Esophagus squamous epithelium (tissue), 5 donors: ENCODE results near the gene FAM53B. TPM values are rescaled to one million over a fixed set of nuclear protein-coding genes. Genes with fewer than 3 reads are reported as not detected.

ENCODE experiments used
- DNase-seq: peaks from one replicate; lab custom pipeline; 2025; lab: John Stamatoyannopoulos, UW
- H3K27ac ChIP-seq, 4 donors: fragments of 200-600 bp; sonication (generic); one replicate each; pipeline ENCODE4 v1.5.1; 2016 to 2019; ENCODE audit warnings: mild to moderate bottlenecking in 1 of 4
- H3K27me3 ChIP-seq, 4 donors: fragments of 200-600 bp; sonication (generic); 1 replicate in 3 of 4; 2 replicates in 1 of 4; pipeline versions ENCODE4 v1.5.1 to v1.6.0; 2017 to 2021; ENCODE audit warnings: antibody characterized with exemption in 1 of 4
- H3K36me3 ChIP-seq, 3 donors: fragments of 200-600 bp; sonication (generic); one replicate each; pipeline ENCODE4 v1.5.1; 2016 to 2019
- H3K4me1 ChIP-seq, 3 donors: fragments of 200-600 bp; sonication (generic); one replicate each; pipeline ENCODE4 v1.5.1; 2017 to 2019
- H3K4me3 ChIP-seq, 4 donors: fragments of 200-600 bp; sonication (generic); 1 replicate in 3 of 4; 2 replicates in 1 of 4; pipeline ENCODE4 v1.5.1; 2016 to 2019; ENCODE audit warnings: mild to moderate bottlenecking in 2 of 4, moderate library complexity in 1 of 4
- H3K9me3 ChIP-seq, 3 donors: fragments of 200-600 bp; sonication (generic); one replicate each; pipeline ENCODE4 v1.5.1; 2016 to 2019
- CTCF ChIP-seq, 6 experiments: fragments of 450-650 bp in 4 of 6; fragments of 200-600 bp in 2 of 6; sonication (generic) in 2 of 6; IDR thresholded peaks; one replicate each; pipeline ENCODE4 v1.5.1; 2016 to 2019; ENCODE audit warnings: antibody characterized with exemption in 6 of 6, mild to moderate bottlenecking in 4 of 6, moderate library complexity in 4 of 6
- POLR2A ChIP-seq, 4 donors: fragments of 450-650 bp; IDR thresholded peaks; one replicate each; pipeline ENCODE4 v1.6.1; 2017; ENCODE audit warnings: antibody characterized with exemption in 4 of 4, mild to moderate bottlenecking in 4 of 4, moderate library complexity in 3 of 4
- WGBS, 2 donors: methylation state at CpG; one replicate each; pipeline ENCODE4 v1.1.5; 2018; 5-methylcytosine and 5-hydroxymethylcytosine counted together
- intact Hi-C: fragments of 100-400 bp; cut with DNase I; formaldehyde crosslinking; loops from one replicate; pipeline ENCODE4 v1.15.0; 2022
- total RNA-seq, 4 donors: library from RNA; depleted of rRNA; stranded (reverse); fragments of >200 nt; gene quantifications; one replicate each; pipeline ENCODE4 v1.1.0, GENCODE V29; 2016
- donor health status: DM: yes; HTN: yes; CAD: no.

FAM53B gene
- total RNA-seq, 4 donors from 2014 or later: 27.4 to 54.2 (median 31.5) TPM

GRCh38 chr10:124622158-124622557 is 122.0 kb downstream of the FAM53B start:
- peaks cover 54 to 97% (median 64%) of the 10 kb centered on the region in 3 donors for H3K4me1 ChIP-seq

GRCh38 chr10:124621637-124622036 is 122.5 kb downstream of the FAM53B start:
- intact Hi-C loops: no loop called here
- WGBS, 2 donors: 58 to 76% methylated on average over 10 to 12 of the region's 13 CpGs

More at GRCh38 chr10:124622158-124622557, 122.0 kb downstream of the FAM53B start:
- peak overlapping the region in 2 of 4 donors; percentile 11 to 62 for H3K27ac ChIP-seq
- no peak overlapping the region for H3K4me3 ChIP-seq
- intact Hi-C loops: no loop called here
- no peak for DNase-seq
- TF ChIP-seq POLR2A (IDR thresholded peaks at IDR 0.05) (no peak), CTCF (IDR thresholded peaks at IDR 0.05) (no peak)
- H3K36me3 ChIP-seq: peaks cover 6 to 57% (median 12%) of the 10 kb centered on the region in 3 donors
- no peaks in the 10 kb centered on the region for H3K9me3 ChIP-seq
- 88 to 90% methylated on average over 6 to 7 of the region's 13 CpGs for WGBS, 2 donors
- H3K27me3 ChIP-seq: no peaks in the 10 kb centered on the region

GRCh38 chr10:124619802-124620490 is 124.2 kb downstream of the FAM53B start:
- WGBS, 2 donors: 44 to 59% methylated on average over 2 to 6 of the region's 26 CpGs
- intact Hi-C loops: no loop called here
- no peak for DNase-seq
- peak overlapping the region; percentile 52 to 62 (median 57) for H3K27ac ChIP-seq
- H3K9me3 ChIP-seq: no peaks in the 10 kb centered on the region
- H3K36me3 ChIP-seq: peaks cover 6 to 76% (median 12%) of the 10 kb centered on the region in 3 donors
- H3K4me1 ChIP-seq: peaks cover 33 to 75% (median 43%) of the 10 kb centered on the region in 3 donors
- H3K4me3 ChIP-seq: peak overlapping the region in 1 of 4 donors; percentile 14
- H3K27me3 ChIP-seq: no peaks in the 10 kb centered on the region
- TF ChIP-seq POLR2A (IDR thresholded peaks at IDR 0.05) (no peak), CTCF (IDR thresholded peaks at IDR 0.05) (no peak)

More at GRCh38 chr10:124621637-124622036, 122.5 kb downstream of the FAM53B start:
- Histone ChIP-seq H3K36me3 (peaks cover 6 to 62% (median 12%) of the 10 kb centered on the region in 3 donors), H3K27me3 (no peaks in the 10 kb centered on the region), H3K4me3 (no peak overlapping the region), H3K9me3 (no peaks in the 10 kb centered on the region), H3K4me1 (peaks cover 48 to 92% (median 60%) of the 10 kb centered on the region in 3 donors), H3K27ac (peak overlapping the region in 3 of 4 donors; percentile 11 to 62 (median 52))
- TF ChIP-seq CTCF (IDR thresholded peaks at IDR 0.05): no peak
- no peak for TF ChIP-seq POLR2A (IDR thresholded peaks at IDR 0.05)
- DNase-seq: no peak

GRCh38 chr10:124619195-124619594 is 125.0 kb downstream of the FAM53B start:
- Histone ChIP-seq H3K9me3 (no peaks in the 10 kb centered on the region), H3K27ac (peak overlapping the region; percentile 56 to 62 (median 58)), H3K36me3 (peaks cover 6 to 78% (median 7%) of the 10 kb centered on the region in 3 donors), H3K4me3 (no peak overlapping the region), H3K4me1 (peaks cover 33 to 75% (median 36%) of the 10 kb centered on the region in 3 donors), H3K27me3 (no peaks in the 10 kb centered on the region)
- 49 to 61% methylated on average over 2 to 5 of the region's 9 CpGs for WGBS, 2 donors
- DNase-seq: no peak
- TF ChIP-seq POLR2A (IDR thresholded peaks at IDR 0.05) (no peak), CTCF (IDR thresholded peaks at IDR 0.05) (no peak)
- intact Hi-C loops: no loop called here

- 61 to 100% methylated on average over 2 to 7 of the region's 18 CpGs for WGBS, 2 donors
- Histone ChIP-seq H3K27me3 (no peaks in the 10 kb centered on the region), H3K36me3 (peaks cover 5 to 73% (median 6%) of the 10 kb centered on the region in 3 donors), H3K4me1 (peaks cover 33 to 75% (median 41%) of the 10 kb centered on the region in 3 donors), H3K4me3 (no peak overlapping the region), H3K9me3 (no peaks in the 10 kb centered on the region), H3K27ac (peak overlapping the region; percentile 56 to 62 (median 58))
- TF ChIP-seq POLR2A (IDR thresholded peaks at IDR 0.05) (no peak), CTCF (IDR thresholded peaks at IDR 0.05) (no peak)
- intact Hi-C loops: no loop called here
- DNase-seq: no peak
Observed at GRCh38 chr10:124618470-124619073, 125.6 kb downstream of the FAM53B start.
